Astrocyte (in vitro differentiated cells and primary cell): ENCODE results near the gene CCDC12. TPM values are rescaled to one million over a fixed set of nuclear protein-coding genes. Genes with fewer than 3 reads are reported as not detected.

ENCODE experiments used
- DNase-seq: peaks from one replicate; pipeline ENCODE4 v3.0.0-alpha.2; 2010; ENCODE audit warnings: low read depth
- FAIRE-seq: peaks from 2 replicates; lab custom pipeline; 2011; peaks lifted over from hg19 to GRCh38; lab: Jason Lieb, UNC
- H2AFZ ChIP-seq: 2 replicates; pipeline ENCODE4 v1.6.0; 2012; ENCODE audit warnings: low read depth, low read length, inconsistent platforms
- H3K27ac ChIP-seq: 2 replicates; pipeline ENCODE4 v1.5.1; 2011; ENCODE audit warnings: low read depth, low read length, inconsistent platforms
- H3K27me3 ChIP-seq: 2 replicates; pipeline ENCODE4 v1.6.0; 2011; ENCODE audit warnings: low read length, inconsistent platforms; ENCODE audit not compliant: insufficient read depth
- H3K36me3 ChIP-seq: 2 replicates; pipeline ENCODE4 v1.5.1; 2011; ENCODE audit warnings: low read length, inconsistent platforms; ENCODE audit not compliant: insufficient read depth
- H3K4me1 ChIP-seq: 2 replicates; pipeline ENCODE4 v1.5.1; 2011; ENCODE audit warnings: low read length, inconsistent platforms; ENCODE audit not compliant: insufficient read depth
- H3K4me2 ChIP-seq: 2 replicates; pipeline ENCODE4 v1.6.0; 2012; ENCODE audit warnings: low read length, inconsistent platforms
- H3K4me3 ChIP-seq: 2 replicates; pipeline ENCODE4 v1.5.1; 2011; ENCODE audit warnings: low read depth, mild to moderate bottlenecking, low read length, inconsistent platforms; ENCODE audit not compliant: insufficient read depth
- H3K79me2 ChIP-seq: 2 replicates; pipeline ENCODE4 v1.6.0; 2012; ENCODE audit warnings: mild to moderate bottlenecking, low read length, inconsistent platforms; ENCODE audit not compliant: insufficient read depth
- H3K9ac ChIP-seq: 2 replicates; pipeline ENCODE4 v1.6.0; 2012; ENCODE audit warnings: mild to moderate bottlenecking, low read length, inconsistent platforms
- H3K9me3 ChIP-seq: 2 replicates; pipeline ENCODE4 v1.5.1; 2012; ENCODE audit warnings: low read depth, mild to moderate bottlenecking, low read length, inconsistent platforms; ENCODE audit not compliant: insufficient read depth
- H4K20me1 ChIP-seq: 2 replicates; pipeline ENCODE4 v1.6.0; 2012; ENCODE audit warnings: low read length, inconsistent platforms; ENCODE audit not compliant: insufficient read depth
- H3K27ac Mint-ChIP-seq: one replicate; pipeline ENCODE4 v1.8.0; 2021; ENCODE audit warnings: mild to moderate bottlenecking, mixed read lengths; ENCODE audit not compliant: unreplicated experiment
- H3K27me3 Mint-ChIP-seq: one replicate; pipeline ENCODE4 v1.8.0; 2021; ENCODE audit warnings: low read depth, mixed read lengths; ENCODE audit not compliant: unreplicated experiment
- H3K36me3 Mint-ChIP-seq: one replicate; pipeline ENCODE4 v1.8.0; 2021; ENCODE audit warnings: low read depth, mixed read lengths; ENCODE audit not compliant: unreplicated experiment
- H3K4me1 Mint-ChIP-seq: one replicate; pipeline ENCODE4 v1.8.0; 2021; ENCODE audit warnings: low read depth, mixed read lengths; ENCODE audit not compliant: unreplicated experiment
- H3K4me3 Mint-ChIP-seq: one replicate; pipeline ENCODE4 v1.8.0; 2021; ENCODE audit warnings: mild to moderate bottlenecking, moderate library complexity, mixed read lengths; ENCODE audit not compliant: unreplicated experiment
- H3K9me3 Mint-ChIP-seq: one replicate; pipeline ENCODE4 v1.8.0; 2021; ENCODE audit warnings: mild to moderate bottlenecking, mixed read lengths; ENCODE audit not compliant: unreplicated experiment
- EZH2 ChIP-seq: IDR thresholded peaks from 2 replicates; pipeline ENCODE4 v1.6.1; 2012; ENCODE audit warnings: mild to moderate bottlenecking, low read length, inconsistent platforms; ENCODE audit not compliant: insufficient read depth
- total RNA-seq: library from RNA; stranded (reverse); gene quantifications from 2 replicates; pipeline ENCODE4 v1.2.1, GENCODE V29; 2021
- TF ChIP-seq, protein P1 (sequence below): IDR thresholded peaks from 2 replicates; pipeline ENCODE4 v1.5.1; 2011; ENCODE audit warnings: low read depth, mild to moderate bottlenecking, inconsistent platforms, low read length, moderate library complexity; ENCODE audit not compliant: insufficient read depth

CCDC12 gene
- total RNA-seq, 1 donor from 2014 or later = 29.0 TPM

DNA sequence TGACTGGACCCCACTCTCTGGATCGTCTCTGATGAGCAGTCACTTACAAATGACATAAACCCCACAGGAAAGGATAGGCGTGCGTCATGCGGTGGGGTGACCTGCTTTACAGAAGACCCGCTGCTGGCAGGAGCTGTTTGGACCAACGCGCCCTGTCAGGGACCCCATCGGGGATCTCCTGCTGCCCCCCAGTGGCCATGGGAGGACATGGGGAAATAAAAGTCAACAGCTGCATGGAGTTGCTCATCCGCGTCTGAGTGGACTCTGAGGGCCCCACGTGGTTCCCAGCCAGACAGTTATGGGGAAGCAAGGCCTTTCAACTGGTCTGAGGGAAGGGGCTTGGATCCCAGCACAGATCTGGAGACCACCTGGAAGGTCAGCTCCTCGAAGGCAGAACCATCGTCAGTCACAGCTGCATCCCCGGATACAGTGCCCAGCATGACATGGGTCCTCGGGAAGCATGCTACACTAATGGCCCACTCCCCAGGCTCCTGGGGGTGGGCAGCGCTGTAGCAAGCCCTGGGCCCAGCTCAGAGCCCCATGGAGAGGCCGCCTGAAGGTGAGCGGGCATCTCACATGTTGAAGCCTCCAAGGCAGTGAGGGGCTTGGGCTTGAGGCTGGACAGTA, 66.9 kb downstream of the CCDC12 start:
- Histone ChIP-seq H3K79me2 (no peaks in the 10 kb centered on the region), H3K9ac (no peak overlapping the region), H3K4me3 (no peak overlapping the region), H3K9me3 (no peaks in the 10 kb centered on the region), H2AFZ (no peak overlapping the region), H3K36me3 (no peaks in the 10 kb centered on the region), H3K27me3 (no peaks in the 10 kb centered on the region), H4K20me1 (peaks cover 7% of the 10 kb centered on the region), H3K4me1 (peaks cover 27% of the 10 kb centered on the region), H3K27ac (no peak overlapping the region), H3K4me2 (peak overlapping the region; percentile 43)
- peaks cover 3% of the 10 kb centered on the region for H3K4me1 Mint-ChIP-seq
- H3K9me3 Mint-ChIP-seq = no peaks in the 10 kb centered on the region
- peaks cover 10% of the 10 kb centered on the region for H3K27me3 Mint-ChIP-seq
- H3K27ac Mint-ChIP-seq = peak overlapping the region; percentile 17
- no peak overlapping the region for H3K4me3 Mint-ChIP-seq
- no peak for TF ChIP-seq EZH2
- TF ChIP-seq, protein P1, sequence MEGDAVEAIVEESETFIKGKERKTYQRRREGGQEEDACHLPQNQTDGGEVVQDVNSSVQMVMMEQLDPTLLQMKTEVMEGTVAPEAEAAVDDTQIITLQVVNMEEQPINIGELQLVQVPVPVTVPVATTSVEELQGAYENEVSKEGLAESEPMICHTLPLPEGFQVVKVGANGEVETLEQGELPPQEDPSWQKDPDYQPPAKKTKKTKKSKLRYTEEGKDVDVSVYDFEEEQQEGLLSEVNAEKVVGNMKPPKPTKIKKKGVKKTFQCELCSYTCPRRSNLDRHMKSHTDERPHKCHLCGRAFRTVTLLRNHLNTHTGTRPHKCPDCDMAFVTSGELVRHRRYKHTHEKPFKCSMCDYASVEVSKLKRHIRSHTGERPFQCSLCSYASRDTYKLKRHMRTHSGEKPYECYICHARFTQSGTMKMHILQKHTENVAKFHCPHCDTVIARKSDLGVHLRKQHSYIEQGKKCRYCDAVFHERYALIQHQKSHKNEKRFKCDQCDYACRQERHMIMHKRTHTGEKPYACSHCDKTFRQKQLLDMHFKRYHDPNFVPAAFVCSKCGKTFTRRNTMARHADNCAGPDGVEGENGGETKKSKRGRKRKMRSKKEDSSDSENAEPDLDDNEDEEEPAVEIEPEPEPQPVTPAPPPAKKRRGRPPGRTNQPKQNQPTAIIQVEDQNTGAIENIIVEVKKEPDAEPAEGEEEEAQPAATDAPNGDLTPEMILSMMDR = peak; percentile 82
- no peaks in the 10 kb centered on the region for H3K36me3 Mint-ChIP-seq
- DNase-seq (peak; percentile 55), FAIRE-seq (no peak)

DNA sequence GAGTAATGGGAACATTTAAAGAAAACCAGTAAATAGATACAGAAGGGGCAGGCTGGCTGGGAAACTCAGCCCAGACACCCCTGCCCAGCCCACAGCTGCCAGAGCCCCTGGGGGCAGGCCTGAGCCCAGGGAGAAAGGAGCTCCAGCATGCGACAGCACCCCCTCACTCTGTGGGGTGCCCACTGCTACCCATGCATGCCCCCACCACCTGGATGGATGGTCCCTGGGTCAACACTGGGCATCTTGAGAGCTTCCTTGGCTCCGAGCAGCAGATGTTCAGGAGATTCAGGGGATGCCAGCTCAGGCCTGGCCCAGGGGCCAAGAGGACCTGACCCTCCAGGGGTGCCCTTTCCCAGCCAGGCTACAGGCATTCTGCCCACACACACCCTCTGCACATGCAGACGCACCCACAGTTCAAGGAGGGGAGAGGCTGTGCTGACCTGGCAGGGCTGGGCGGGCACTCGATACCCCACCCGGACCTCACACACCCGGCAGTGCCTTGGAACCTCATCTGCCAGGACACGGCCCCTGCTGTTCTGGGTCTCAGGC, 67.5 kb downstream of the CCDC12 start:
- Mint-ChIP-seq H3K36me3 (no peaks in the 10 kb centered on the region), H3K4me1 (peaks cover 3% of the 10 kb centered on the region), H3K9me3 (no peaks in the 10 kb centered on the region), H3K4me3 (no peak overlapping the region), H3K27me3 (peaks cover 14% of the 10 kb centered on the region), H3K27ac (peak overlapping the region; percentile 17)
- Histone ChIP-seq H3K79me2 (no peaks in the 10 kb centered on the region), H3K27ac (no peak overlapping the region), H3K4me2 (peak overlapping the region; percentile 43), H4K20me1 (peaks cover 7% of the 10 kb centered on the region), H3K4me3 (no peak overlapping the region), H3K27me3 (no peaks in the 10 kb centered on the region), H3K4me1 (peaks cover 27% of the 10 kb centered on the region), H3K9ac (no peak overlapping the region), H3K9me3 (no peaks in the 10 kb centered on the region), H3K36me3 (no peaks in the 10 kb centered on the region), H2AFZ (no peak overlapping the region)
- no peak for DNase-seq
- no peak for TF ChIP-seq EZH2
- no peak for FAIRE-seq

DNA sequence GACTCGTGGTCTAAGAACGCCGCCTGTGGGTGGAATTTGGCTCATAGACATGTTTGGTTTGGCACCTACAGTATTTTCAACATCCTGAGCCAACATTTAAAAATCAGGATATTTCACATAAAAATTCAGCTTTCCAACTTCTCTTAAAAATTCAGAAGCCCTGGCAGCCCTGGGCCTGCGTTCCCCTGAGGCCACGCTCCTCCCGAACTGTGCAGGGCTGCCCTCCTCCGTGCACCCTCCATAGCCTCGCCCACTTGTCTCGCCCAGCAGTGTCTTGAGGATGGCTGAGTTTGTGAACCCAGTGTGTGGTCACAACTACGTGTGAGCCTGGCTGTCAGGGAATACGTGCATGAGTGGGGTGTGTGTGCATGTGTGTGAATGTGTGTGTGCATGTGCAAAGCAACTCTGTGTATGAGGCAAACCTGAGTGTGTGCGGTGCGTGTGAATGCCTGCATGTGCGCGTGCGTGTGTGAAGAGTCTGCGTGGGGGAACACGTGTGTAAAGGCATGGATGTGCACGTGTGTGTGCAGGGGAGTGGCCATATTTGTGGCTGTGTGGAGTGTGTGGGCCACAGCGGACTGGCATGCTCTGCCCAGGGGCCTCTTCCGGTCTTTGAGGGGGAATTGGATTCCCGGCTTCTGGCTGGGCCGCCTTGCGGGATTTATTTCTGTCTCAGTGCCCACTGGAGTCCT, 68.1 kb downstream of the CCDC12 start:
- Histone ChIP-seq H3K27ac (no peak overlapping the region), H2AFZ (no peak overlapping the region), H3K79me2 (no peaks in the 10 kb centered on the region), H3K27me3 (no peaks in the 10 kb centered on the region), H3K9ac (no peak overlapping the region), H3K4me1 (peaks cover 26% of the 10 kb centered on the region), H3K9me3 (no peaks in the 10 kb centered on the region), H4K20me1 (peaks cover under 1% of the 10 kb centered on the region), H3K4me3 (no peak overlapping the region), H3K4me2 (peak overlapping the region; percentile 50), H3K36me3 (no peaks in the 10 kb centered on the region)
- peak; percentile 78 for DNase-seq
- H3K27ac Mint-ChIP-seq = no peak overlapping the region
- TF ChIP-seq, protein P1 = no peak
- TF ChIP-seq EZH2 = no peak
- peaks cover 14% of the 10 kb centered on the region for H3K27me3 Mint-ChIP-seq
- no peaks in the 10 kb centered on the region for H3K36me3 Mint-ChIP-seq
- no peaks in the 10 kb centered on the region for H3K9me3 Mint-ChIP-seq
- no peak overlapping the region for H3K4me3 Mint-ChIP-seq
- peaks cover 1% of the 10 kb centered on the region for H3K4me1 Mint-ChIP-seq
- no peak for FAIRE-seq
